Caco-2 (cell line): Measurements from ENCODE around the gene SMC3. TPM values are rescaled to one million over a fixed set of nuclear protein-coding genes. Genes with fewer than 3 reads are reported as not detected.

Experiments
- BruUV-seq: library from RNA; stranded (reverse); fragments of 400-500 nt; replicated peaks from 2 replicates; lab custom pipeline; 2021; lab: Mats Ljungman, UMichigan
- CTCF ChIA-PET: fragments of 300-600 bp; sonication (Branson Sonifier 250); formaldehyde crosslinking; loops from one replicate; lab custom pipeline; 2022; ENCODE audit warnings: antibody characterized with exemption; lab: Charles Lee
- POLR2A ChIA-PET: fragments of 300-600 bp; sonication (Branson Sonifier 250); formaldehyde crosslinking; loops from one replicate; lab custom pipeline; 2022; ENCODE audit warnings: antibody characterized with exemption; lab: Charles Lee
- DNase-seq, 2 experiments: peaks; one replicate each; pipeline versions ENCODE4 v3.0.0 to v3.0.0-alpha.2; 2020 to 2022
- H3K27me3 ChIP-seq: replicated peaks from 2 replicates; pipeline ENCODE4 v1.6.0; 2011; ENCODE audit warnings: low read length; ENCODE audit not compliant: control insufficient read depth, insufficient read depth
- H3K36me3 ChIP-seq: 2 replicates; pipeline ENCODE4 v1.5.1; 2011; ENCODE audit warnings: low read length; ENCODE audit not compliant: control insufficient read depth, insufficient read depth
- H3K4me1 ChIP-seq: fragments of 250-450 bp; sonication (Bioruptor Pico); 2 replicates; pipeline ENCODE4 v1.5.1; 2020; ENCODE audit warnings: mild to moderate bottlenecking
- H3K4me3 ChIP-seq: 2 replicates; pipeline ENCODE4 v1.5.1; 2011; ENCODE audit warnings: low read depth, mild to moderate bottlenecking, control low read depth, low read length
- H3K9me3 ChIP-seq: fragments of 250-450 bp; sonication (Bioruptor Pico); 2 replicates; pipeline ENCODE4 v1.5.1; 2020; ENCODE audit warnings: mild to moderate bottlenecking, moderate library complexity
- H3K27ac Mint-ChIP-seq: one replicate; pipeline ENCODE4 v1.8.0; 2022; ENCODE audit warnings: mixed read lengths; ENCODE audit not compliant: unreplicated experiment
- H3K27me3 Mint-ChIP-seq: one replicate; pipeline ENCODE4 v1.8.0; 2022; ENCODE audit warnings: mixed read lengths; ENCODE audit not compliant: insufficient read depth, unreplicated experiment
- H3K36me3 Mint-ChIP-seq: one replicate; pipeline ENCODE4 v1.8.0; 2022; ENCODE audit warnings: mild to moderate bottlenecking, mixed read lengths; ENCODE audit not compliant: insufficient read depth, unreplicated experiment
- H3K4me1 Mint-ChIP-seq: one replicate; pipeline ENCODE4 v1.8.0; 2022; ENCODE audit warnings: low read depth, mixed read lengths; ENCODE audit not compliant: unreplicated experiment
- H3K4me3 Mint-ChIP-seq: one replicate; pipeline ENCODE4 v1.8.0; 2022; ENCODE audit warnings: mild to moderate bottlenecking, moderate library complexity, mixed read lengths; ENCODE audit not compliant: unreplicated experiment
- H3K9me3 Mint-ChIP-seq: one replicate; pipeline ENCODE4 v1.8.0; 2022; ENCODE audit warnings: mixed read lengths; ENCODE audit not compliant: unreplicated experiment
- CTCF ChIP-seq, 2 experiments: fragments of 200-600 bp in 1 of 2; IDR thresholded peaks; 1 replicate in 1 of 2; 2 replicates in 1 of 2; pipeline versions ENCODE4 v1.5.1 to v1.8.0; 2011 to 2022; ENCODE audit warnings: antibody characterized with exemption in 1 of 2, control low read depth in 1 of 2, inconsistent platforms in 1 of 2, low read depth in 1 of 2, low read length in 1 of 2, mild to moderate bottlenecking in 1 of 2, moderate library complexity in 1 of 2; ENCODE audit not compliant: insufficient read depth in 1 of 2, severe bottlenecking in 1 of 2, unreplicated experiment in 1 of 2
- intact Hi-C: fragments of 100-400 bp; cut with micrococcal nuclease; formaldehyde crosslinking; loops from one replicate; pipeline ENCODE4 v1.10.0; 2022; ENCODE audit not compliant: unreplicated experiment
- total RNA-seq: library from RNA; stranded (reverse); gene quantifications from 2 replicates; pipeline ENCODE4 v1.2.3, GENCODE V29; 2022

SMC3 gene
- total RNA-seq, 1 experiment from 2014 or later, result 95.7 TPM

GRCh38 chr10:110591760-110592159 is 24.3 kb downstream of the SMC3 start:
- TF ChIP-seq CTCF (IDR thresholded peaks at IDR 0.05; ENCODE audit: insufficient read depth in 1 of 2, low read depth in 1 of 2, low read length in 1 of 2, severe bottlenecking in 1 of 2, unreplicated experiment in 1 of 2), result no peak
- intact Hi-C loops, result no loop called here
- DNase-seq, result no peak
- no peaks in the 10 kb centered on the region for H3K4me1 ChIP-seq
- H3K4me3 Mint-ChIP-seq, result no peak overlapping the region
- peaks cover 6% of the 10 kb centered on the region for H3K4me1 Mint-ChIP-seq
- CTCF ChIA-PET, result no interaction called here
- no TSS peak for BruUV-seq
- H3K4me3 ChIP-seq, result no peak overlapping the region
- H3K9me3 Mint-ChIP-seq, result no peaks in the 10 kb centered on the region
- no peaks in the 10 kb centered on the region for H3K27me3 Mint-ChIP-seq
- H3K27ac Mint-ChIP-seq, result no peak overlapping the region
- H3K9me3 ChIP-seq, result no peaks in the 10 kb centered on the region
- no peaks in the 10 kb centered on the region for H3K27me3 ChIP-seq
- H3K36me3 Mint-ChIP-seq, result peaks cover 87% of the 10 kb centered on the region
- H3K36me3 ChIP-seq, result no peaks in the 10 kb centered on the region; the same call in none of the 2 replicates
- POLR2A ChIA-PET, result no interaction called here

GRCh38 chr10:110597476-110597875 is 30.0 kb downstream of the SMC3 start:
- H3K27me3 Mint-ChIP-seq, result no peaks in the 10 kb centered on the region
- no peak overlapping the region for H3K4me3 ChIP-seq
- H3K4me3 Mint-ChIP-seq, result no peak overlapping the region
- H3K9me3 ChIP-seq, result no peaks in the 10 kb centered on the region
- H3K4me1 Mint-ChIP-seq, result no peaks in the 10 kb centered on the region
- intact Hi-C loops, result no loop called here
- no peaks in the 10 kb centered on the region for H3K9me3 Mint-ChIP-seq
- H3K27ac Mint-ChIP-seq, result no peak overlapping the region
- no peak for DNase-seq
- no peaks in the 10 kb centered on the region; the same call in 1 of the 2 replicates for H3K36me3 ChIP-seq
- ChIA-PET CTCF (no interaction called here), POLR2A (no interaction called here)
- TF ChIP-seq CTCF (IDR thresholded peaks at IDR 0.05; ENCODE audit: insufficient read depth in 1 of 2, low read depth in 1 of 2, low read length in 1 of 2, severe bottlenecking in 1 of 2, unreplicated experiment in 1 of 2), result no peak
- no peaks in the 10 kb centered on the region for H3K27me3 ChIP-seq
- BruUV-seq, result no TSS peak
- H3K36me3 Mint-ChIP-seq, result peaks cover 83% of the 10 kb centered on the region
- H3K4me1 ChIP-seq, result no peaks in the 10 kb centered on the region

- peaks cover 82% of the 10 kb centered on the region for H3K36me3 Mint-ChIP-seq
- Histone ChIP-seq H3K27me3 (no peaks in the 10 kb centered on the region), H3K4me1 (no peaks in the 10 kb centered on the region), H3K4me3 (no peak overlapping the region), H3K36me3 (no peaks in the 10 kb centered on the region), H3K9me3 (no peaks in the 10 kb centered on the region)
- no peaks in the 10 kb centered on the region for H3K27me3 Mint-ChIP-seq
- no peak overlapping the region for H3K27ac Mint-ChIP-seq
- CTCF ChIA-PET, result interaction anchor here (0.6 to 2.1 kb wide), 6 partner anchors 16 to 296 kb away, joined by 3 to 12 read pairs (median 5); partner anchors contain the start of gene SMNDC1
- DNase-seq, result peak; percentile 54 to 72
- no peaks in the 10 kb centered on the region for H3K9me3 Mint-ChIP-seq
- intact Hi-C loops, result loop anchor here (1.0 to 5.0 kb wide), 3 partner anchors 33 to 294 kb away; partner anchors contain the start of gene SMC3
- H3K4me3 Mint-ChIP-seq, result no peak overlapping the region
- H3K4me1 Mint-ChIP-seq, result no peaks in the 10 kb centered on the region
- POLR2A ChIA-PET, result interaction anchor here (0.6 kb wide), 1 partner anchor 88 kb away, joined by 4 read pairs; no protein-coding TSS in a partner anchor
- no TSS peak for BruUV-seq
- TF ChIP-seq CTCF (IDR thresholded peaks at IDR 0.05; ENCODE audit: insufficient read depth in 1 of 2, low read depth in 1 of 2, low read length in 1 of 2, severe bottlenecking in 1 of 2, unreplicated experiment in 1 of 2), result peak; percentile 61 to 76
Measured at GRCh38 chr10:110600487-110601101, 33.1 kb downstream of the SMC3 start.
